HepG2 (cell line): Measurements from ENCODE around the gene YY1AP1. TPM values are rescaled to one million over a fixed set of nuclear protein-coding genes. Genes with fewer than 3 reads are reported as not detected.
A peak's percentile ranks its signal among the peaks of the same experiment; 100 is the strongest.

ENCODE experiments used
- ARID2 ChIP-seq: sonication (generic); formaldehyde crosslinking; IDR thresholded peaks from 2 replicates; pipeline ENCODE4 v1.8.1; 2022; ENCODE audit warnings: mild to moderate bottlenecking, missing genetic modification reagents, borderline replicate concordance
- DMAP1 ChIP-seq: IDR thresholded peaks from 2 replicates; pipeline ENCODE4 v1.6.1; 2016
- KDM5B ChIP-seq: sonication (generic); formaldehyde crosslinking; IDR thresholded peaks from 2 replicates; pipeline ENCODE4 v1.4.0; 2020; ENCODE audit warnings: missing genetic modification reagents, mild to moderate bottlenecking, borderline replicate concordance
- NFE2 ChIP-seq: sonication (generic); formaldehyde crosslinking; IDR thresholded peaks from 2 replicates; pipeline ENCODE4 v1.4.0; 2020; ENCODE audit warnings: missing genetic modification reagents
- NR2F2 ChIP-seq: IDR thresholded peaks from 2 replicates; pipeline ENCODE4 v1.6.1; 2012; ENCODE audit warnings: low read depth, inconsistent platforms, borderline replicate concordance
- PRDM15 ChIP-seq: sonication (generic); formaldehyde crosslinking; IDR thresholded peaks from 2 replicates; pipeline ENCODE4 v1.4.0; 2020; ENCODE audit warnings: missing genetic modification reagents
- RERE ChIP-seq: IDR thresholded peaks from 2 replicates; pipeline ENCODE4 v1.6.1; 2016; ENCODE audit warnings: low read depth, missing genetic modification reagents, missing compliant biosample characterization
- SMAD1 ChIP-seq: sonication (generic); formaldehyde crosslinking; IDR thresholded peaks from 2 replicates; pipeline ENCODE4 v1.4.0; 2020; ENCODE audit warnings: missing genetic modification reagents, low read depth, mild to moderate bottlenecking, borderline replicate concordance
- ZBTB37 ChIP-seq: sonication (generic); formaldehyde crosslinking; IDR thresholded peaks from 2 replicates; pipeline ENCODE4 v1.4.0; 2020; ENCODE audit warnings: mild to moderate bottlenecking, missing genetic modification reagents
- ZNF292 ChIP-seq: sonication (generic); formaldehyde crosslinking; IDR thresholded peaks from 2 replicates; pipeline ENCODE4 v1.8.1; 2022; ENCODE audit warnings: mild to moderate bottlenecking, low read depth, missing genetic modification reagents, borderline replicate concordance
- ZNF33B ChIP-seq: sonication (generic); formaldehyde crosslinking; IDR thresholded peaks from 2 replicates; pipeline ENCODE4 v1.5.1; 2020; ENCODE audit warnings: mild to moderate bottlenecking, missing genetic modification reagents
- ZNF619 ChIP-seq: sonication (generic); formaldehyde crosslinking; IDR thresholded peaks from 2 replicates; pipeline ENCODE4 v1.4.0; 2020; ENCODE audit warnings: mild to moderate bottlenecking, missing genetic modification reagents
- ZNF678 ChIP-seq: sonication (generic); formaldehyde crosslinking; IDR thresholded peaks from 2 replicates; pipeline ENCODE4 v1.4.0; 2020; ENCODE audit warnings: mild to moderate bottlenecking, missing genetic modification reagents
- ZNF816 ChIP-seq: sonication (generic); formaldehyde crosslinking; IDR thresholded peaks from 2 replicates; pipeline ENCODE4 v1.8.0; 2022; ENCODE audit warnings: missing genetic modification reagents, mild to moderate bottlenecking, borderline replicate concordance
- ZSCAN5A ChIP-seq: sonication (generic); formaldehyde crosslinking; IDR thresholded peaks from 2 replicates; pipeline ENCODE4 v1.8.0; 2022; ENCODE audit warnings: mild to moderate bottlenecking, missing genetic modification reagents, borderline replicate concordance
- ZZZ3 ChIP-seq: sonication (generic); formaldehyde crosslinking; IDR thresholded peaks from 2 replicates; pipeline ENCODE4 v1.4.0; 2020; ENCODE audit warnings: missing genetic modification reagents, mild to moderate bottlenecking, borderline replicate concordance
- polyA plus RNA-seq, 8 experiments: library from polyadenylated mRNA; depleted of rRNA in 3 of 8; stranded (reverse) in 7 of 8; unstranded in 1 of 8; fragments of >200 nt; fragmentation: Illumina TruSeq in 4 of 8; extraction: Trizol in 4 of 8; gene quantifications; 2 replicates each; pipeline versions ENCODE4 v1.2.1 to v1.2.3, GENCODE V29; 2011 to 2016; ENCODE audit warnings: low read depth in 4 of 8, missing spikeins in 1 of 8, mixed read lengths in 1 of 8; ENCODE audit not compliant: insufficient read depth in 1 of 8
- total RNA-seq, 5 experiments: library from RNA; depleted of rRNA; stranded (reverse); fragments of >200 nt; fragmentation: Illumina TruSeq; extraction: Trizol; gene quantifications; 2 replicates each; pipeline ENCODE4 v1.2.3, GENCODE V29; 2016; ENCODE audit warnings: low read depth in 1 of 5

YY1AP1 gene
- total and polyA plus RNA-seq, 2 of the 13 experiments (the other 11 are each of a cell fraction or from before 2014, with no cell fraction given), result 28.5 to 69.4 TPM

GRCh38 chr1:155688324-155689080 lies at the start of gene YY1AP1 (continued):
- TF ChIP-seq RERE (no peak), ZNF619 (CRISPR knock-in tag) (peak; percentile 82; the same call in 1 of the 2 replicates), SMAD1 (CRISPR knock-in tag) (0 out of 2 replicates have a peak, but pooled peaks have one; percentile 26), DMAP1 (CRISPR knock-in tag) (peak; percentile 74), ZZZ3 (CRISPR knock-in tag) (peak; percentile 22; the same call in 1 of the 2 replicates), ZBTB37 (CRISPR knock-in tag) (no peak), ZNF816 (no peak), ZNF678 (no peak), ZNF33B (CRISPR knock-in tag) (peak; percentile 44; the same call in 1 of the 2 replicates), NR2F2 (no peak), ZNF292 (peak; percentile 70), NFE2 (CRISPR knock-in tag) (no peak), ZSCAN5A (CRISPR knock-in tag) (0 out of 2 replicates have a peak, but pooled peaks have one; percentile 73), KDM5B (CRISPR knock-in tag) (peak; percentile 90; the same call in 1 of the 2 replicates), ARID2 (peak; percentile 65; the same call in 1 of the 2 replicates), PRDM15 (no peak)
